HepG2 (cell line): Measurements from ENCODE around the gene CAMK2N2. TPM values are rescaled to one million over a fixed set of nuclear protein-coding genes. Genes with fewer than 3 reads are reported as not detected.

Experiments used
- ATF5 ChIP-seq: sonication (generic); formaldehyde crosslinking; IDR thresholded peaks from 2 replicates; pipeline ENCODE4 v1.4.0; 2020; ENCODE audit warnings: mild to moderate bottlenecking, low read depth, missing genetic modification reagents
- KDM6A ChIP-seq: IDR thresholded peaks from 2 replicates; pipeline ENCODE4 v1.6.1; 2016; ENCODE audit warnings: low read depth
- MTA1 ChIP-seq: sonication (generic); formaldehyde crosslinking; IDR thresholded peaks from 2 replicates; pipeline ENCODE4 v1.4.0; 2020; ENCODE audit warnings: missing genetic modification reagents, mild to moderate bottlenecking, borderline replicate concordance
- MYC ChIP-seq: sonication (generic); formaldehyde crosslinking; IDR thresholded peaks from 2 replicates; pipeline ENCODE4 v1.9.0; 2021; ENCODE audit warnings: missing genetic modification reagents, borderline replicate concordance
- MYPOP ChIP-seq: sonication (generic); formaldehyde crosslinking; IDR thresholded peaks from 2 replicates; pipeline ENCODE4 v1.8.1; 2023; ENCODE audit warnings: mild to moderate bottlenecking, moderate library complexity, missing genetic modification reagents
- SIX1 ChIP-seq: sonication (generic); formaldehyde crosslinking; IDR thresholded peaks from 2 replicates; pipeline ENCODE4 v1.4.0; 2020; ENCODE audit warnings: missing genetic modification reagents, borderline replicate concordance
- SKI ChIP-seq: fragments of 450-650 bp; IDR thresholded peaks from one replicate; pipeline ENCODE4 v1.6.1; 2018; ENCODE audit warnings: mild to moderate bottlenecking; ENCODE audit not compliant: partially characterized antibody
- SP5 ChIP-seq: IDR thresholded peaks from 2 replicates; pipeline ENCODE4 v1.6.1; 2016; ENCODE audit warnings: low read depth, borderline replicate concordance
- TAF1 ChIP-seq: sonication (generic); formaldehyde crosslinking; IDR thresholded peaks from 2 replicates; pipeline ENCODE4 v1.4.0; 2020; ENCODE audit warnings: missing genetic modification reagents
- THRA ChIP-seq: sonication (generic); formaldehyde crosslinking; IDR thresholded peaks from 2 replicates; pipeline ENCODE4 v1.4.0; 2020; ENCODE audit warnings: missing genetic modification reagents, borderline replicate concordance
- ZBTB26 ChIP-seq: IDR thresholded peaks from 2 replicates; pipeline ENCODE4 v1.6.1; 2016; ENCODE audit warnings: missing compliant biosample characterization, missing genetic modification reagents, borderline replicate concordance
- ZNF33A ChIP-seq: sonication (generic); formaldehyde crosslinking; IDR thresholded peaks from 2 replicates; pipeline ENCODE4 v1.5.1; 2020; ENCODE audit warnings: missing genetic modification reagents, mild to moderate bottlenecking, moderate library complexity, borderline replicate concordance
- ZNF562 ChIP-seq: sonication (generic); formaldehyde crosslinking; IDR thresholded peaks from 2 replicates; pipeline ENCODE4 v1.8.0; 2022; ENCODE audit warnings: missing genetic modification reagents, borderline replicate concordance
- ZNF816 ChIP-seq: sonication (generic); formaldehyde crosslinking; IDR thresholded peaks from 2 replicates; pipeline ENCODE4 v1.8.0; 2022; ENCODE audit warnings: missing genetic modification reagents, mild to moderate bottlenecking, borderline replicate concordance
- ZNF883 ChIP-seq: sonication (generic); formaldehyde crosslinking; IDR thresholded peaks from 2 replicates; pipeline ENCODE4 v1.5.1; 2020; ENCODE audit warnings: mild to moderate bottlenecking, missing genetic modification reagents; ENCODE audit errors: not compliant biosample characterization
- ZNF891 ChIP-seq: sonication (generic); formaldehyde crosslinking; IDR thresholded peaks from 2 replicates; pipeline ENCODE4 v1.5.0; 2020; ENCODE audit warnings: mild to moderate bottlenecking, missing genetic modification reagents
- polyA plus RNA-seq, 8 experiments: library from polyadenylated mRNA; depleted of rRNA in 3 of 8; stranded (reverse) in 7 of 8; unstranded in 1 of 8; fragments of >200 nt; fragmentation: Illumina TruSeq in 4 of 8; extraction: Trizol in 4 of 8; gene quantifications; 2 replicates each; pipeline versions ENCODE4 v1.2.1 to v1.2.3, GENCODE V29; 2011 to 2016; ENCODE audit warnings: low read depth in 4 of 8, missing spikeins in 1 of 8, mixed read lengths in 1 of 8; ENCODE audit not compliant: insufficient read depth in 1 of 8
- total RNA-seq, 5 experiments: library from RNA; depleted of rRNA; stranded (reverse); fragments of >200 nt; fragmentation: Illumina TruSeq; extraction: Trizol; gene quantifications; 2 replicates each; pipeline ENCODE4 v1.2.3, GENCODE V29; 2016; ENCODE audit warnings: low read depth in 1 of 5

CAMK2N2 gene
- total and polyA plus RNA-seq, 2 of the 13 experiments (the other 11 are each of a cell fraction or from before 2014, with no cell fraction given) = 0.12 to 0.27 TPM

- TF ChIP-seq ZNF33A (peak; percentile 42; the same call in 1 of the 2 replicates), ATF5 (CRISPR knock-in tag) (no peak), SIX1 (CRISPR knock-in tag) (no peak), ZNF562 (no peak), MYC (CRISPR knock-in tag) (peak; percentile 14; the same call in 1 of the 2 replicates), MTA1 (CRISPR knock-in tag) (no peak), ZBTB26 (CRISPR knock-in tag) (0 out of 2 replicates have a peak, but pooled peaks have one; percentile 28), SKI (peak; percentile 0), THRA (CRISPR knock-in tag) (no peak), ZNF816 (CRISPR knock-in tag) (0 out of 2 replicates have a peak, but pooled peaks have one; percentile 31), TAF1 (CRISPR knock-in tag) (no peak), SP5 (CRISPR knock-in tag) (no peak), MYPOP (CRISPR knock-in tag) (0 out of 2 replicates have a peak, but pooled peaks have one; percentile 2), ZNF883 (CRISPR knock-in tag) (no peak), ZNF891 (peak; percentile 62; the same call in 1 of the 2 replicates), KDM6A (CRISPR knock-in tag) (no peak)
These were observed 38.4 kb upstream of the CAMK2N2 start (continued) for GRCh38 chr3:184299488-184300377.
